HCT116 (cell line): ENCODE data around the gene OR10P1. TPM values are rescaled to one million over a fixed set of nuclear protein-coding genes. Genes with fewer than 3 reads are reported as not detected.
A peak's percentile ranks its signal among the peaks of the same experiment; 100 is the strongest.

ENCODE experiments used
- ATAC-seq: fragments of 200-7000 bp; cut with Tn5 transposase; 2 replicates; pipeline ENCODE4 v1.9.1; 2020; ENCODE audit warnings: mild to moderate bottlenecking, moderate library complexity
- BruUV-seq: library from RNA; stranded (reverse); fragments of 400-500 nt; replicated peaks from 2 replicates; lab custom pipeline; 2021; lab: Mats Ljungman, UMichigan
- CTCF ChIA-PET: fragments of 300-600 bp; sonication (Branson Sonifier 250); formaldehyde crosslinking; loops from one replicate; lab custom pipeline; 2021; ENCODE audit warnings: antibody characterized with exemption; lab: Charles Lee
- POLR2A ChIA-PET: fragments of 300-600, 350-600 bp; sonication (Branson Sonifier 250); formaldehyde crosslinking; loops from one replicate; lab custom pipeline; 2021; ENCODE audit warnings: antibody characterized with exemption; lab: Charles Lee
- RAD21 ChIA-PET, 2 experiments: fragments of 300-600 bp; sonication (Branson Sonifier 250); formaldehyde crosslinking; loops; one replicate each; lab custom pipeline; 2023; ENCODE audit warnings: low total read pairs in 2 of 2; ENCODE audit not compliant: uncharacterized antibody in 2 of 2, unreplicated experiment in 2 of 2, low non-redundant PET in 1 of 2; lab: Charles Lee
- DNase-seq: peaks from one replicate; pipeline ENCODE4 v3.0.0-alpha.2; 2010; ENCODE audit warnings: low read depth, low spot score
- H2AFZ ChIP-seq: fragments of 200-600 bp; shearing (Covaris generic), sonication (generic); 2 replicates; pipeline ENCODE4 v1.6.1; 2017; ENCODE audit warnings: low read depth, mixed run types, mixed read lengths, antibody characterized with exemption, low read length; ENCODE audit not compliant: poor library complexity, severe bottlenecking
- H3K27ac ChIP-seq: 2 replicates; pipeline ENCODE4 v1.5.1; 2012; ENCODE audit warnings: low read depth, low read length
- H3K27me3 ChIP-seq: fragments of 200-600 bp; sonication (generic); 2 replicates; pipeline ENCODE4 v1.6.1; 2016; ENCODE audit warnings: mixed run types, low read length, mixed read lengths; ENCODE audit not compliant: insufficient read depth
- H3K36me3 ChIP-seq, 2 experiments: fragments of 200-500 bp in 1 of 2; fragments of 200-600 bp in 1 of 2; sonication (Bioruptor generic) in 1 of 2; sonication (generic) in 1 of 2; 2 replicates each; pipeline versions ENCODE4 v1.5.1 to v1.6.1; 2014 to 2016; ENCODE audit warnings: low read length in 2 of 2, inconsistent platforms in 1 of 2, mixed read lengths in 1 of 2, mixed run types in 1 of 2; ENCODE audit not compliant: insufficient read depth in 2 of 2, control insufficient read depth in 1 of 2
- H3K4me1 ChIP-seq, 2 experiments: fragments of 200-600 bp in 1 of 2; sonication (generic) in 1 of 2; 2 replicates each; pipeline versions ENCODE4 v1.5.1 to v1.6.1; 2012 to 2017; ENCODE audit warnings: low read length in 2 of 2, inconsistent platforms in 1 of 2, mild to moderate bottlenecking in 1 of 2, mixed read lengths in 1 of 2, mixed run types in 1 of 2, moderate library complexity in 1 of 2; ENCODE audit not compliant: insufficient read depth in 2 of 2, control insufficient read depth in 1 of 2
- H3K4me2 ChIP-seq: fragments of 200-600 bp; sonication (generic); 2 replicates; pipeline ENCODE4 v1.6.1; 2017; ENCODE audit warnings: mixed run types, low read length, mixed read lengths
- H3K4me3 ChIP-seq, 2 experiments: fragments of 200-600 bp in 1 of 2; sonication (generic) in 1 of 2; replicated peaks in 1 of 2; 2 replicates each; pipeline ENCODE4 v1.5.1; 2011 to 2016; ENCODE audit warnings: low read length in 2 of 2, control low read depth in 1 of 2, low read depth in 1 of 2, mild to moderate bottlenecking in 1 of 2, mixed read lengths in 1 of 2, mixed run types in 1 of 2
- H3K79me2 ChIP-seq: fragments of 200-600 bp; sonication (generic); 2 replicates; pipeline ENCODE4 v1.6.1; 2017; ENCODE audit warnings: mild to moderate bottlenecking, mixed run types, low read length, moderate library complexity, mixed read lengths; ENCODE audit not compliant: insufficient read depth
- H3K9ac ChIP-seq: fragments of 200-600 bp; sonication (generic); 2 replicates; pipeline ENCODE4 v1.6.1; 2016; ENCODE audit warnings: low read length, mixed read lengths
- H3K9me2 ChIP-seq: fragments of 200-600 bp; sonication (generic), shearing (Covaris generic); 2 replicates; pipeline ENCODE4 v1.6.1; 2017; ENCODE audit warnings: mixed run types, mild to moderate bottlenecking, moderate library complexity; ENCODE audit not compliant: insufficient read depth
- H3K9me3 ChIP-seq, 2 experiments: fragments of 200-500 bp in 1 of 2; fragments of 200-600 bp in 1 of 2; sonication (Bioruptor generic) in 1 of 2; sonication (generic) in 1 of 2; 2 replicates each; pipeline ENCODE4 v1.6.1; 2014 to 2017; ENCODE audit warnings: low read length in 2 of 2, mixed read lengths in 2 of 2, inconsistent platforms in 1 of 2, low read depth in 1 of 2, mild to moderate bottlenecking in 1 of 2, mixed run types in 1 of 2, moderate library complexity in 1 of 2; ENCODE audit not compliant: control insufficient read depth in 1 of 2, insufficient read depth in 1 of 2
- H4K20me1 ChIP-seq: fragments of 200-600 bp; sonication (generic), shearing (Covaris generic); 2 replicates; pipeline ENCODE4 v1.6.1; 2017; ENCODE audit warnings: mixed run types, mild to moderate bottlenecking, moderate library complexity; ENCODE audit not compliant: insufficient read depth
- EZH2phosphoT487 ChIP-seq: fragments of 200-600 bp; IDR thresholded peaks from 2 replicates; pipeline ENCODE4 v1.6.1; 2018; ENCODE audit warnings: antibody characterized with exemption, borderline replicate concordance
- FOSL1 ChIP-seq: IDR thresholded peaks from 2 replicates; pipeline ENCODE4 v1.6.1; 2012; ENCODE audit warnings: low read depth
- POLR2AphosphoS5 ChIP-seq: IDR thresholded peaks from 2 replicates; pipeline ENCODE4 v1.6.1; 2011; ENCODE audit warnings: mild to moderate bottlenecking, low read depth, low read length, moderate library complexity
- SP1 ChIP-seq: IDR thresholded peaks from 2 replicates; pipeline ENCODE4 v1.6.1; 2012; ENCODE audit warnings: low read depth
- YY1 ChIP-seq: IDR thresholded peaks from 2 replicates; pipeline ENCODE4 v1.6.1; 2011; ENCODE audit warnings: low read length, low read depth, moderate library complexity, mild to moderate bottlenecking; ENCODE audit not compliant: insufficient replicate concordance; ENCODE audit errors: extremely low read depth
- intact Hi-C: fragments of 100-400 bp; cut with micrococcal nuclease; formaldehyde crosslinking; loops from 2 replicates; pipeline ENCODE4 v1.10.0; 2022
- total RNA-seq: library from RNA; stranded (reverse); gene quantifications from one replicate; pipeline ENCODE4 v1.2.1, GENCODE V29; 2021; ENCODE audit not compliant: unreplicated experiment

Gene OR10P1
- total RNA-seq, 1 experiment from 2014 or later: not detected

DNA sequence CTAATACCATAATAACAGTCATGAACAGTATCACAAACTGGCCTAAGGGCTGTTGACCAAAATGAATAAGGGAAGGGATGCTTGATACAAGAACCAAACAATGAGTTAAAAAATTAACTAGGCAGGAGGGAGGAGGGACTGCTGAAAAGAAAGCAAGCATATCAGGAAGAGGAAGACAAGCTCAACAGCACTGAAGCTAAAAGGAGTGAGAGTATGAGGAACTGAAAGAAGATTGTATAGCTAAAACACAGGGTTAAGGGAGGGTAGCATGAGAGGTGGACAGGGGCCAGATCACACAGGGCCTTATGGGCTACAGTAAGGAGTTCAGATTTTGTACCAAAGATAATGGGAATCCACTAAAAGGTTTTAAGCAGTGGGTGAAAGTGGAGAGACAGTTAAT lies 36.9 kb downstream of the OR10P1 start:
- ChIA-PET CTCF (interaction anchor here (1.1 kb wide), 2 partner anchors 17 to 32 kb away, joined by 3 read pairs; no protein-coding TSS in a partner anchor), RAD21 (no interaction called here), POLR2A (no interaction called here)
- H3K4me1 ChIP-seq: peaks cover 0 to 9% of the 10 kb centered on the region in 2 experiments; a peak in 2 of 4 replicates
- H3K79me2 ChIP-seq: no peaks in the 10 kb centered on the region
- no peaks in the 10 kb centered on the region for H4K20me1 ChIP-seq
- H3K36me3 ChIP-seq: no peaks in the 10 kb centered on the region
- BruUV-seq: no TSS peak
- no peaks in the 10 kb centered on the region for H3K27me3 ChIP-seq
- no peaks in the 10 kb centered on the region for H3K9me3 ChIP-seq
- no peak for TF ChIP-seq EZH2phosphoT487
- no peak for TF ChIP-seq FOSL1
- TF ChIP-seq YY1: no peak
- TF ChIP-seq SP1: no peak
- H3K4me3 ChIP-seq: no peak overlapping the region
- H3K27ac ChIP-seq: no peak overlapping the region
- H3K9ac ChIP-seq: no peak overlapping the region
- no peak overlapping the region for H3K4me2 ChIP-seq
- intact Hi-C loops: no loop called here
- H2AFZ ChIP-seq: no peak overlapping the region
- no peak for ATAC-seq
- no peak for DNase-seq
- H3K9me2 ChIP-seq: 0 out of 2 replicates have a peak, but pooled peaks cover 3% of the 10 kb centered on the region

DNA sequence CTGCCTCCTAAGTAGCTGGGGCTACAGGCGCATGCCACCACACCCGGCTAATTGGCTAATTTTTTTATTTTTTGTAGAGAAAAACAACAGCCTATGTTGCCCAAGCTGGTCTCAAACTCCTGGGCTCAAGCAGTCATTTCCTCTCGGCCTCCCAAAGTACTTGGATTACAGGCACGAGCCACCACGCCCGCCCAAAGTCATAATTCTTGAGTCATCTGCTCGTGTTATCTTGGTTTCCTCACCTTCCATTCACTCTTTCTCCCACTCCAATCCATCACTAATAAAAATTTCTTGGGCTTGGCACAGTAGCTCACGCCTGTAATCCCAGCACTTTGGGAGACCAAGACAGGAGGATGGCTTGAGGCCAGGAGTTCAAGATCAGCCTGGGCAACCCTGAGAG lies 39.0 kb downstream of the OR10P1 start:
- H4K20me1 ChIP-seq: no peaks in the 10 kb centered on the region
- no peak overlapping the region for H2AFZ ChIP-seq
- no peak overlapping the region for H3K27ac ChIP-seq
- no peak for TF ChIP-seq POLR2AphosphoS5
- TF ChIP-seq, all 23 proteins: peak for 0
- Histone ChIP-seq H3K9me3 (no peaks in the 10 kb centered on the region), H3K36me3 (no peaks in the 10 kb centered on the region), H3K27me3 (no peaks in the 10 kb centered on the region), H3K9ac (no peak overlapping the region), H3K4me3 (no peak overlapping the region), H3K4me1 (peaks cover 1 to 13% of the 10 kb centered on the region in 2 experiments), H3K4me2 (0 out of 2 replicates have a peak overlapping the region, but pooled peaks have one; percentile 10), H3K9me2 (0 out of 2 replicates have a peak, but pooled peaks cover 3% of the 10 kb centered on the region), H3K79me2 (no peaks in the 10 kb centered on the region)
- intact Hi-C loops: no loop called here
- ChIA-PET CTCF (no interaction called here), POLR2A (no interaction called here), RAD21 (no interaction called here)
- no TSS peak for BruUV-seq
- DNase-seq (no peak), ATAC-seq (no peak)
